Colonic mucosa (tissue), 4 donors: ENCODE data around the gene BMP2. TPM values are rescaled to one million over a fixed set of nuclear protein-coding genes. Genes with fewer than 3 reads are reported as not detected.

Experiments used
- DNase-seq: peaks from one replicate; pipeline ENCODE4 v3.0.0-alpha.2; 2020
- H3K27ac ChIP-seq: fragments of 200-600 bp; one replicate; pipeline ENCODE4 v1.8.0; 2021
- H3K27me3 ChIP-seq: fragments of 200-600 bp; one replicate; pipeline ENCODE4 v1.8.0; 2021
- H3K36me3 ChIP-seq: fragments of 200-600 bp; one replicate; pipeline ENCODE4 v1.8.0; 2021
- H3K4me1 ChIP-seq: fragments of 200-600 bp; one replicate; pipeline ENCODE4 v1.8.0; 2021; ENCODE audit warnings: mild to moderate bottlenecking
- H3K4me3 ChIP-seq: fragments of 200-600 bp; one replicate; pipeline ENCODE4 v1.8.0; 2021
- H3K9ac ChIP-seq, 2 donors: one replicate each; pipeline ENCODE4 v1.7.0; 2013; ENCODE audit warnings: control low read depth in 2 of 2, low read depth in 2 of 2, low read length in 2 of 2
- H3K9me3 ChIP-seq: fragments of 200-600 bp; one replicate; pipeline ENCODE4 v1.8.0; 2021
- CTCF ChIP-seq: fragments of 200-600 bp; IDR thresholded peaks from one replicate; pipeline ENCODE4 v1.8.0; 2022; ENCODE audit warnings: antibody characterized with exemption, mild to moderate bottlenecking
- intact Hi-C: fragments of 100-400 bp; cut with DNase I; formaldehyde crosslinking; loops from one replicate; pipeline ENCODE4 v1.14.1; 2022
- total RNA-seq, 2 donors: library from RNA; stranded (reverse); fragmentation: NEBNext Ultra II Directional in 1 of 2; extraction: Animal tissue kit (Norgen Biotek cat#: 25700) in 1 of 2; gene quantifications; one replicate each; pipeline ENCODE4 v1.2.1, GENCODE V29; 2021
- donor health status: healthy.
- donor health status: DM: no; HTN: no; CAD: no.
- donor health status: DM: no; HTN: no; CAD: no.

BMP2 gene
- total RNA-seq, 2 donors from 2014 or later: 25.3 to 57.3 TPM

- no peaks in the 10 kb centered on the region for H3K27me3 ChIP-seq
These were observed 16.3 kb downstream of the BMP2 start for GRCh38 chr20:6783752-6784151.

GRCh38 chr20:6784210-6784631 is 16.7 kb downstream of the BMP2 start:
- peaks cover 6% of the 10 kb centered on the region for H3K4me1 ChIP-seq
- TF ChIP-seq CTCF: no peak
- no peak overlapping the region for H3K4me3 ChIP-seq
- H3K27ac ChIP-seq: no peak overlapping the region
- DNase-seq: peak; percentile 36
- no peaks in the 10 kb centered on the region for H3K27me3 ChIP-seq
- H3K9ac ChIP-seq: no peak overlapping the region
- H3K9me3 ChIP-seq: no peaks in the 10 kb centered on the region
- no peaks in the 10 kb centered on the region for H3K36me3 ChIP-seq
- intact Hi-C loops: loop anchor here (5.0 kb wide), 1 partner anchor 38 kb away; no protein-coding TSS in a partner anchor

More at GRCh38 chr20:6783752-6784151, 16.3 kb downstream of the BMP2 start:
- Histone ChIP-seq H3K4me1 (peaks cover 6% of the 10 kb centered on the region), H3K27ac (no peak overlapping the region), H3K36me3 (no peaks in the 10 kb centered on the region), H3K4me3 (no peak overlapping the region), H3K9ac (peak overlapping the region in 1 of 2 donors; percentile 51), H3K9me3 (no peaks in the 10 kb centered on the region)
- no peak for TF ChIP-seq CTCF
- no peak for DNase-seq
- intact Hi-C loops: loop anchor here (5.0 kb wide), 1 partner anchor 39 kb away; no protein-coding TSS in a partner anchor

- Histone ChIP-seq H3K4me1 (peaks cover 6% of the 10 kb centered on the region), H3K27ac (no peak overlapping the region), H3K4me3 (no peak overlapping the region), H3K27me3 (no peaks in the 10 kb centered on the region), H3K9ac (no peak overlapping the region), H3K9me3 (no peaks in the 10 kb centered on the region), H3K36me3 (no peaks in the 10 kb centered on the region)
- no peak for TF ChIP-seq CTCF
- intact Hi-C loops: loop anchor here (5.0 kb wide), 1 partner anchor 38 kb away; no protein-coding TSS in a partner anchor
- peak; percentile 24 for DNase-seq
These were observed 17.3 kb downstream of the BMP2 start for GRCh38 chr20:6784767-6785166.

- Histone ChIP-seq H3K27me3 (no peaks in the 10 kb centered on the region), H3K4me1 (peaks cover 6% of the 10 kb centered on the region), H3K9me3 (no peaks in the 10 kb centered on the region), H3K36me3 (no peaks in the 10 kb centered on the region), H3K9ac (no peak overlapping the region), H3K27ac (no peak overlapping the region), H3K4me3 (no peak overlapping the region)
- TF ChIP-seq CTCF: no peak
- no peak for DNase-seq
- intact Hi-C loops: no loop called here
These were observed 19.1 kb downstream of the BMP2 start for GRCh38 chr20:6786548-6786947.

- no peaks in the 10 kb centered on the region for H3K36me3 ChIP-seq
- H3K9ac ChIP-seq: no peak overlapping the region
- H3K9me3 ChIP-seq: no peaks in the 10 kb centered on the region
- H3K4me1 ChIP-seq: no peaks in the 10 kb centered on the region
- H3K27me3 ChIP-seq: no peaks in the 10 kb centered on the region
- H3K27ac ChIP-seq: no peak overlapping the region
- H3K4me3 ChIP-seq: no peak overlapping the region
- DNase-seq: no peak
- no peak for TF ChIP-seq CTCF
- intact Hi-C loops: no loop called here
These were observed 25.3 kb downstream of the BMP2 start for GRCh38 chr20:6792789-6793188.
